PFSK-1 (cell line): Measurements from ENCODE around the gene HOXA3.

Source experiments
- POLR2AphosphoS5 ChIP-seq: IDR thresholded peaks from 2 replicates; pipeline ENCODE4 v1.6.1; 2012; ENCODE audit warnings: low read depth, mild to moderate bottlenecking, control low read depth, low read length, moderate library complexity
- SIN3A ChIP-seq: IDR thresholded peaks from 2 replicates; pipeline ENCODE4 v1.6.1; 2012; ENCODE audit warnings: mild to moderate bottlenecking, low read length, moderate library complexity, borderline replicate concordance; ENCODE audit not compliant: insufficient read depth
- TAF1 ChIP-seq: IDR thresholded peaks from 2 replicates; pipeline ENCODE4 v1.6.1; 2012; ENCODE audit warnings: low read length, control low read depth, borderline replicate concordance; ENCODE audit not compliant: insufficient read depth
- TF ChIP-seq, protein P1 (sequence below), 2 experiments: IDR thresholded peaks; 2 replicates each; pipeline versions ENCODE4 v1.6.1 to v1.8.0; 2011 to 2012; ENCODE audit warnings: low read depth in 2 of 2, low read length in 2 of 2, control low read depth in 1 of 2, inconsistent platforms in 1 of 2, mild to moderate bottlenecking in 1 of 2, moderate library complexity in 1 of 2; ENCODE audit not compliant: insufficient read depth in 1 of 2

DNA sequence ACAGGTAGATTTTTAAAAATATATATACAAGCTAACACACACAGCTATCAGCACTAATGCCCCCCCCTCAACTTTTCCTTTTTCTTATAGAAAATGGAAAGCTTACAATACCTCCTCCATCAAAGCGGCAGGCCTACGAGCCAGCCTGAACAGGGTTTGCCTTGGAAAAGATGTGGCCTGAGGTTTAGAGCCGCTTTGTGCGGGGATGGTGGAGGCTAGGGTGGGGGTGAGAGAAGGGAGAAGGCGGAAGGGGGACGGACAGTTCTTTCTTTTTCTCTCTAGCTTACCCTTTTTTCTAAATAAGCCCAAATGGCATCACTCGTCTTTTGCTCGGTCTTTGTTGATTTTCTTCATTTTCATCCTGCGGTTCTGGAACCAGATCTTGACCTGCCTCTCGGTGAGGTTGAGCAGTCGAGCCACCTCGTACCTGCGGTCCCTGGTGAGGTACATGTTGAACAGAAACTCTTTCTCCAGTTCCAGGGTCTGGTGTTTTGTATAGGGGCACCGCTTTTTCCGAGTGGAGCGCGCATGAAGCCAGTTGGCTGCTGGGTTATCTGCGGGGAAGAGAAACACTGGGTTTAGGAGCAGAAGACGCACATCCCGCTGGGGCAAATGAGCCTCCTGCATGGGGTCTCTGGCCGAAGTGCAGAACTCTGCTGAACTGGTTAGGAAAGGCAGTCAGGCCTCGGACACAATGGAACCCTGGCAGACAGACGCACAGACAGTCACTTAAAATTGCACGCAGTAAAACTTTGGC lies 11.1 kb upstream of the HOXA3 start:
- TF ChIP-seq, protein P1, sequence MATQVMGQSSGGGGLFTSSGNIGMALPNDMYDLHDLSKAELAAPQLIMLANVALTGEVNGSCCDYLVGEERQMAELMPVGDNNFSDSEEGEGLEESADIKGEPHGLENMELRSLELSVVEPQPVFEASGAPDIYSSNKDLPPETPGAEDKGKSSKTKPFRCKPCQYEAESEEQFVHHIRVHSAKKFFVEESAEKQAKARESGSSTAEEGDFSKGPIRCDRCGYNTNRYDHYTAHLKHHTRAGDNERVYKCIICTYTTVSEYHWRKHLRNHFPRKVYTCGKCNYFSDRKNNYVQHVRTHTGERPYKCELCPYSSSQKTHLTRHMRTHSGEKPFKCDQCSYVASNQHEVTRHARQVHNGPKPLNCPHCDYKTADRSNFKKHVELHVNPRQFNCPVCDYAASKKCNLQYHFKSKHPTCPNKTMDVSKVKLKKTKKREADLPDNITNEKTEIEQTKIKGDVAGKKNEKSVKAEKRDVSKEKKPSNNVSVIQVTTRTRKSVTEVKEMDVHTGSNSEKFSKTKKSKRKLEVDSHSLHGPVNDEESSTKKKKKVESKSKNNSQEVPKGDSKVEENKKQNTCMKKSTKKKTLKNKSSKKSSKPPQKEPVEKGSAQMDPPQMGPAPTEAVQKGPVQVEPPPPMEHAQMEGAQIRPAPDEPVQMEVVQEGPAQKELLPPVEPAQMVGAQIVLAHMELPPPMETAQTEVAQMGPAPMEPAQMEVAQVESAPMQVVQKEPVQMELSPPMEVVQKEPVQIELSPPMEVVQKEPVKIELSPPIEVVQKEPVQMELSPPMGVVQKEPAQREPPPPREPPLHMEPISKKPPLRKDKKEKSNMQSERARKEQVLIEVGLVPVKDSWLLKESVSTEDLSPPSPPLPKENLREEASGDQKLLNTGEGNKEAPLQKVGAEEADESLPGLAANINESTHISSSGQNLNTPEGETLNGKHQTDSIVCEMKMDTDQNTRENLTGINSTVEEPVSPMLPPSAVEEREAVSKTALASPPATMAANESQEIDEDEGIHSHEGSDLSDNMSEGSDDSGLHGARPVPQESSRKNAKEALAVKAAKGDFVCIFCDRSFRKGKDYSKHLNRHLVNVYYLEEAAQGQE (IDR thresholded peaks at IDR 0.05; ENCODE audit: insufficient read depth in 1 of 2, low read depth in 2 of 2, low read length in 2 of 2), result no peak
- TF ChIP-seq POLR2AphosphoS5, result no peak
- no peak for TF ChIP-seq TAF1
- TF ChIP-seq SIN3A, result no peak
